Measurements from ENCODE around the gene EXOSC2. TPM values are rescaled to one million over a fixed set of nuclear protein-coding genes. Genes with fewer than 3 reads are reported as not detected.

Gene EXOSC2
- total and polyA plus RNA-seq, 2 donors (not counting 1 experiment from before 2014, with no cell fraction given), result 22.0 to 29.6 TPM

- Histone ChIP-seq H3K79me2 (ENCODE audit: control insufficient read depth, insufficient read depth, low read length) (peaks cover 37% of the 10 kb centered on the region), H3K4me3 (replicated peaks in 1 of 4; ENCODE audit: control extremely low read depth in 1 of 4, insufficient read depth in 1 of 4, low read depth in 3 of 4, low read length in 4 of 4) (no peak overlapping the region), H3K27ac (ENCODE audit: insufficient read depth, low read length) (no peak overlapping the region), H3K9me3 (ENCODE audit: control insufficient read depth, insufficient read depth, low read depth, low read length) (no peaks in the 10 kb centered on the region), H3K4me2 (ENCODE audit: extremely low read depth, insufficient read depth, low read length) (no peak overlapping the region), H3K36me3 (ENCODE audit: control insufficient read depth, insufficient read depth, low read length) (peaks cover 17% of the 10 kb centered on the region), H3K9ac (ENCODE audit: insufficient read depth, low read length) (no peak overlapping the region), H3K27me3 (ENCODE audit: control insufficient read depth, insufficient read depth, low read length) (no peaks in the 10 kb centered on the region), H2AFZ (ENCODE audit: low read length) (no peak overlapping the region), H3K4me1 (ENCODE audit: control insufficient read depth, extremely low read depth, insufficient read depth, low read length) (peaks cover 8% of the 10 kb centered on the region), H4K20me1 (ENCODE audit: control insufficient read depth, extremely low read depth, insufficient read depth, low read length) (no peaks in the 10 kb centered on the region)
- DNase-seq (ENCODE audit: low read depth in 2 of 2), result peak in 1 of 2 donors; percentile 82
- no peak for TF ChIP-seq EZH2 (IDR thresholded peaks at IDR 0.05; ENCODE audit: low read length, missing control alignments)
- TF ChIP-seq CTCF (conservative IDR thresholded peaks at IDR 0.05 in 1 of 2, IDR thresholded peaks at IDR 0.05 in 1 of 2; ENCODE audit: low read depth in 1 of 2, low read length in 2 of 2), result no peak
Observed at GRCh38 chr9:130698514-130698913, 4.9 kb downstream of the EXOSC2 start.

- no peak overlapping the region for H3K4me3 ChIP-seq (replicated peaks in 1 of 4; ENCODE audit: control extremely low read depth in 1 of 4, insufficient read depth in 1 of 4, low read depth in 3 of 4, low read length in 4 of 4)
- H3K27me3 ChIP-seq (ENCODE audit: control insufficient read depth, insufficient read depth, low read length), result no peaks in the 10 kb centered on the region
- H2AFZ ChIP-seq (ENCODE audit: low read length), result no peak overlapping the region
- no peak overlapping the region for H3K9ac ChIP-seq (ENCODE audit: insufficient read depth, low read length)
- peaks cover 32% of the 10 kb centered on the region for H3K79me2 ChIP-seq (ENCODE audit: control insufficient read depth, insufficient read depth, low read length)
- no peak overlapping the region for H3K4me2 ChIP-seq (ENCODE audit: extremely low read depth, insufficient read depth, low read length)
- H3K4me1 ChIP-seq (ENCODE audit: control insufficient read depth, extremely low read depth, insufficient read depth, low read length), result peaks cover 8% of the 10 kb centered on the region
- no peak overlapping the region for H3K27ac ChIP-seq (ENCODE audit: insufficient read depth, low read length)
- peaks cover 19% of the 10 kb centered on the region for H3K36me3 ChIP-seq (ENCODE audit: control insufficient read depth, insufficient read depth, low read length)
- no peaks in the 10 kb centered on the region for H3K9me3 ChIP-seq (ENCODE audit: control insufficient read depth, insufficient read depth, low read depth, low read length)
- no peaks in the 10 kb centered on the region for H4K20me1 ChIP-seq (ENCODE audit: control insufficient read depth, extremely low read depth, insufficient read depth, low read length)
- DNase-seq (ENCODE audit: low read depth in 2 of 2), result no peak
- no peak for TF ChIP-seq CTCF (conservative IDR thresholded peaks at IDR 0.05 in 1 of 2, IDR thresholded peaks at IDR 0.05 in 1 of 2; ENCODE audit: low read depth in 1 of 2, low read length in 2 of 2)
- TF ChIP-seq EZH2 (IDR thresholded peaks at IDR 0.05; ENCODE audit: low read length, missing control alignments), result no peak
Observed at GRCh38 chr9:130699047-130699446, 5.5 kb downstream of the EXOSC2 start.

GRCh38 chr9:130701059-130702022, 7.8 kb downstream of the EXOSC2 start:
- H3K9ac ChIP-seq (ENCODE audit: insufficient read depth, low read length), result no peak overlapping the region
- no peaks in the 10 kb centered on the region for H3K9me3 ChIP-seq (ENCODE audit: control insufficient read depth, insufficient read depth, low read depth, low read length)
- no peak overlapping the region for H3K4me2 ChIP-seq (ENCODE audit: extremely low read depth, insufficient read depth, low read length)
- H3K36me3 ChIP-seq (ENCODE audit: control insufficient read depth, insufficient read depth, low read length), result peaks cover 18% of the 10 kb centered on the region
- no peak for TF ChIP-seq EZH2 (IDR thresholded peaks at IDR 0.05; ENCODE audit: low read length, missing control alignments)
- peak; percentile 98 to 99 for TF ChIP-seq CTCF (conservative IDR thresholded peaks at IDR 0.05 in 1 of 2, IDR thresholded peaks at IDR 0.05 in 1 of 2; ENCODE audit: low read depth in 1 of 2, low read length in 2 of 2)
- DNase-seq (ENCODE audit: low read depth in 2 of 2), result peak; percentile 73 to 91
- H2AFZ ChIP-seq (ENCODE audit: low read length), result no peak overlapping the region
- no peaks in the 10 kb centered on the region for H3K27me3 ChIP-seq (ENCODE audit: control insufficient read depth, insufficient read depth, low read length)
- no peak overlapping the region for H3K27ac ChIP-seq (ENCODE audit: insufficient read depth, low read length)
- H3K79me2 ChIP-seq (ENCODE audit: control insufficient read depth, insufficient read depth, low read length), result peaks cover 10% of the 10 kb centered on the region
- no peaks in the 10 kb centered on the region for H4K20me1 ChIP-seq (ENCODE audit: control insufficient read depth, extremely low read depth, insufficient read depth, low read length)
- peaks cover 4% of the 10 kb centered on the region for H3K4me1 ChIP-seq (ENCODE audit: control insufficient read depth, extremely low read depth, insufficient read depth, low read length)
- no peak overlapping the region for H3K4me3 ChIP-seq (replicated peaks in 1 of 4; ENCODE audit: control extremely low read depth in 1 of 4, insufficient read depth in 1 of 4, low read depth in 3 of 4, low read length in 4 of 4)
